Smooth muscle cell of the coronary artery (primary cell): ENCODE results near the gene SPRR2G. TPM values are rescaled to one million over a fixed set of nuclear protein-coding genes. Genes with fewer than 3 reads are reported as not detected.

Experiments
- total RNA-seq: library from RNA; depleted of rRNA; stranded (reverse); fragments of >200 nt; gene quantifications from 2 replicates; pipeline ENCODE4 v1.2.3, GENCODE V29; 2014; ENCODE audit warnings: low replicate concordance

The SPRR2G gene
- total RNA-seq = not detected in 2 replicates

GRCh38 chr1:153150846-153151245 is at the start of gene SPRR2G:
Gene SPRR2G (minus strand): TSS chr1:153150890. CDS start chr1:153150110, 780 bp downstream.

GRCh38 chr1:153113416-153113815 is 37.3 kb downstream of the SPRR2G start, which contains the start of gene SPRR2F:
Gene SPRR2F (minus strand): TSS chr1:153113516. CDS start chr1:153112733, 783 bp downstream.

Other genes starting within 250 kb of the SPRR2G start
- gene IVL, start 242.3 kb downstream of the SPRR2G start, total RNA-seq = not detected in 2 replicates
- gene SPRR5, start 203.7 kb downstream of the SPRR2G start, total RNA-seq = not detected in 2 replicates
- gene SPRR4, start 180.2 kb downstream of the SPRR2G start, total RNA-seq = not detected in 2 replicates
- not detected in 2 replicates for gene SPRR1A, start 166.8 kb downstream of the SPRR2G start, total RNA-seq
- gene SPRR3, start 149.1 kb downstream of the SPRR2G start, total RNA-seq = not detected in 2 replicates
- gene SPRR1B, start 119.7 kb downstream of the SPRR2G start, total RNA-seq = not detected in 2 replicates
- not detected in 2 replicates for gene SPRR2D, start 109.8 kb downstream of the SPRR2G start, total RNA-seq
- not detected in 2 replicates for gene SPRR2A, start 93.4 kb downstream of the SPRR2G start, total RNA-seq
- not detected in 2 replicates for gene SPRR2B, start 79.3 kb downstream of the SPRR2G start, total RNA-seq
- gene SPRR2E, start 56.4 kb downstream of the SPRR2G start, total RNA-seq = not detected in 2 replicates
- gene SPRR2F, start 37.4 kb downstream of the SPRR2G start, total RNA-seq = not detected in 2 replicates
- not detected in 2 replicates for gene LELP1, start 52.5 kb upstream of the SPRR2G start, total RNA-seq
- not detected in 2 replicates for gene PRR9, start 66.7 kb upstream of the SPRR2G start, total RNA-seq
- not detected in 2 replicates for gene LORICRIN, start 108.8 kb upstream of the SPRR2G start, total RNA-seq
- not detected in 2 replicates for gene PGLYRP3, start 162.1 kb upstream of the SPRR2G start, total RNA-seq
- gene PGLYRP4, start 198.0 kb upstream of the SPRR2G start, total RNA-seq = not detected in 2 replicates
- gene S100A9, start 207.0 kb upstream of the SPRR2G start, total RNA-seq = not detected in 2 replicates
- not detected in 2 replicates for gene S100A12, start 224.7 kb upstream of the SPRR2G start, total RNA-seq
- not detected in 2 replicates for gene S100A8, start 240.2 kb upstream of the SPRR2G start, total RNA-seq